B cell (primary cell): Measurements from ENCODE around the gene CRTC2. TPM values are rescaled to one million over a fixed set of nuclear protein-coding genes. Genes with fewer than 3 reads are reported as not detected.

Source experiments
- ATAC-seq: fragments of 200-7000 bp; cut with Tn5 transposase; one replicate; pipeline ENCODE4 v1.10.0; 2021; ENCODE audit warnings: low read depth, mild to moderate bottlenecking, moderate number of reproducible peaks, moderate library complexity
- CTCF ChIA-PET: fragments of 350-600 bp; sonication (Branson Sonifier 250); formaldehyde crosslinking; loops from one replicate; lab custom pipeline; 2021; ENCODE audit warnings: antibody characterized with exemption, inconsistent platforms; lab: Charles Lee
- POLR2A ChIA-PET: fragments of 350-600 bp; sonication (Branson Sonifier 250); formaldehyde crosslinking; loops from one replicate; lab custom pipeline; 2021; ENCODE audit warnings: antibody characterized with exemption; lab: Charles Lee
- DNase-seq: peaks from one replicate; pipeline ENCODE4 v3.0.0; 2013
- H2AFZ ChIP-seq: 2 replicates; pipeline ENCODE4 v1.6.1; 2012; ENCODE audit warnings: mild to moderate bottlenecking, low read depth, low read length; ENCODE audit not compliant: insufficient read depth, poor library complexity, severe bottlenecking
- H3K27ac ChIP-seq, 2 donors: 1 replicate in 1 of 2; 2 replicates in 1 of 2; pipeline ENCODE4 v1.5.1; 2012 to 2013; ENCODE audit warnings: low read length in 2 of 2, mild to moderate bottlenecking in 2 of 2, moderate library complexity in 1 of 2
- H3K27me3 ChIP-seq, 4 experiments: fragments of 200-600 bp in 1 of 4; sonication (generic) in 1 of 4; replicated peaks in 1 of 4; 1 replicate in 2 of 4; 2 replicates in 2 of 4; pipeline versions ENCODE4 v1.6.1 to v1.7.0; 2013 to 2016; ENCODE audit warnings: low read length in 3 of 4, mild to moderate bottlenecking in 2 of 4, mixed read lengths in 1 of 4, moderate library complexity in 1 of 4; ENCODE audit not compliant: insufficient read depth in 4 of 4, control insufficient read depth in 3 of 4; ENCODE audit errors: control extremely low read depth in 1 of 4
- H3K36me3 ChIP-seq, 2 experiments: replicated peaks in 1 of 2; 1 replicate in 1 of 2; 2 replicates in 1 of 2; pipeline versions ENCODE4 v1.6.1 to v1.7.1; 2013; ENCODE audit warnings: low read length in 1 of 2; ENCODE audit not compliant: insufficient read depth in 2 of 2, control insufficient read depth in 1 of 2; ENCODE audit errors: control extremely low read depth in 1 of 2, extremely low read depth in 1 of 2
- H3K4me1 ChIP-seq, 2 donors: fragments of 200-600 bp in 1 of 2; sonication (generic) in 1 of 2; 1 replicate in 1 of 2; 2 replicates in 1 of 2; pipeline versions ENCODE4 v1.5.1 to v1.6.1; 2013 to 2017; ENCODE audit warnings: low read length in 2 of 2; ENCODE audit not compliant: control insufficient read depth in 2 of 2, insufficient read depth in 2 of 2
- H3K4me2 ChIP-seq: replicated peaks from 2 replicates; pipeline ENCODE3; 2012; ENCODE audit warnings: mild to moderate bottlenecking, low read depth, low read length; ENCODE audit not compliant: poor library complexity, severe bottlenecking
- H3K4me3 ChIP-seq, 5 experiments: fragments of 200-600 bp in 1 of 5; sonication (generic) in 1 of 5; 1 replicate in 3 of 5; 2 replicates in 2 of 5; pipeline versions ENCODE4 v1.5.1 to v1.7.0; 2011 to 2016; ENCODE audit warnings: low read length in 4 of 5, mild to moderate bottlenecking in 4 of 5, low read depth in 2 of 5, control low read depth in 1 of 5, moderate library complexity in 1 of 5; ENCODE audit not compliant: insufficient read depth in 1 of 5; ENCODE audit errors: control extremely low read depth in 1 of 5, extremely low read depth in 1 of 5
- H3K79me2 ChIP-seq: fragments of 200-600 bp; sonication (generic); one replicate; pipeline ENCODE4 v1.6.0; 2016; ENCODE audit warnings: low read length; ENCODE audit not compliant: control insufficient read depth, insufficient read depth
- H3K9ac ChIP-seq: fragments of 200-600 bp; sonication (generic); 2 replicates; pipeline ENCODE4 v1.6.1; 2017; ENCODE audit warnings: mild to moderate bottlenecking, low read length, moderate library complexity
- H3K9me3 ChIP-seq, 3 donors: one replicate each; pipeline versions ENCODE4 v1.6.1 to v1.7.1; 2013; ENCODE audit warnings: low read length in 2 of 3; ENCODE audit not compliant: control insufficient read depth in 2 of 3, insufficient read depth in 1 of 3; ENCODE audit errors: control extremely low read depth in 1 of 3
- H4K20me1 ChIP-seq: 2 replicates; pipeline ENCODE4 v1.6.0; 2012; ENCODE audit warnings: mild to moderate bottlenecking, low read length; ENCODE audit not compliant: insufficient read depth, control insufficient read depth, poor library complexity, severe bottlenecking
- H3K27ac Mint-ChIP-seq: one replicate; pipeline ENCODE4 v1.8.0; 2021; ENCODE audit warnings: mixed read lengths
- H3K27me3 Mint-ChIP-seq: one replicate; pipeline ENCODE4 v1.8.0; 2021; ENCODE audit warnings: mixed read lengths
- H3K4me1 Mint-ChIP-seq: one replicate; pipeline ENCODE4 v1.8.0; 2021; ENCODE audit warnings: mixed read lengths
- H3K4me3 Mint-ChIP-seq: one replicate; pipeline ENCODE4 v1.8.0; 2021; ENCODE audit warnings: mixed read lengths
- H3K9me3 Mint-ChIP-seq: one replicate; pipeline ENCODE4 v1.8.0; 2022; ENCODE audit warnings: mixed read lengths; ENCODE audit not compliant: insufficient read depth
- CTCF ChIP-seq: fragments of 200-600 bp; IDR thresholded peaks from one replicate; pipeline ENCODE4 v1.8.0; 2022; ENCODE audit warnings: antibody characterized with exemption, mild to moderate bottlenecking
- EZH2 ChIP-seq: IDR thresholded peaks from 2 replicates; pipeline ENCODE4 v1.6.1; 2012; ENCODE audit warnings: borderline replicate concordance, low read depth, mild to moderate bottlenecking, moderate library complexity, low read length; ENCODE audit not compliant: insufficient read depth, poor library complexity, severe bottlenecking
- WGBS: methylation state at CpG from one replicate; pipeline ENCODE4 v1.1.5; 2013; ENCODE audit warnings: missing lambda C conversion rate; ENCODE audit not compliant: insufficient coverage; 5-methylcytosine and 5-hydroxymethylcytosine counted together
- intact Hi-C: fragments of 100-400 bp; cut with micrococcal nuclease; formaldehyde crosslinking; loops from one replicate; pipeline ENCODE4 v1.10.0; 2022
- polyA plus RNA-seq: library from polyadenylated mRNA; depleted of rRNA; stranded (reverse); fragments of >200 nt; gene quantifications from 2 replicates; pipeline ENCODE4 v1.2.3, GENCODE V29; 2012
- total RNA-seq, 2 donors: library from RNA; stranded (reverse); fragments of 120-200 nt in 1 of 2; gene quantifications; 1 replicate in 1 of 2; 2 replicates in 1 of 2; pipeline versions ENCODE4 v1.2.3 to v1.2.4, GENCODE V29; 2013 to 2022

Gene CRTC2
- total and polyA plus RNA-seq, 2 donors (not counting 1 experiment from before 2014, with no cell fraction given) = 94.6 to 157 TPM

- Histone ChIP-seq H4K20me1 (no peaks in the 10 kb centered on the region), H3K4me1 (peaks cover 20 to 21% of the 10 kb centered on the region in 2 donors), H3K9ac (no peak overlapping the region), H3K9me3 (no peaks in the 10 kb centered on the region), H2AFZ (no peak overlapping the region), H3K27me3 (no peaks in the 10 kb centered on the region), H3K4me2 (no peak overlapping the region), H3K36me3 (peaks cover 14 to 35% of the 10 kb centered on the region in 2 experiments), H3K27ac (no peak overlapping the region), H3K4me3 (no peak overlapping the region), H3K79me2 (peaks cover 24% of the 10 kb centered on the region)
- no peaks in the 10 kb centered on the region for H3K27me3 Mint-ChIP-seq
- no peak overlapping the region for H3K27ac Mint-ChIP-seq
- intact Hi-C loops = no loop called here
- no peak overlapping the region for H3K4me3 Mint-ChIP-seq
- no peak for DNase-seq
- H3K9me3 Mint-ChIP-seq = no peaks in the 10 kb centered on the region
- TF ChIP-seq CTCF (no peak), EZH2 (no peak)
- ChIA-PET CTCF (interaction anchor here (0.9 kb wide), 1 partner anchor 276 kb away, joined by 3 read pairs; no protein-coding TSS in a partner anchor), POLR2A (interaction anchor here (0.6 to 0.8 kb wide), 2 partner anchors 100 to 205 kb away, joined by 3 to 4 read pairs; no protein-coding TSS in a partner anchor)
- peaks cover 18% of the 10 kb centered on the region for H3K4me1 Mint-ChIP-seq
- WGBS = 98% methylated on average over 9 of the region's 11 CpGs
- no peak for ATAC-seq
These were observed 37.2 kb upstream of the CRTC2 start for GRCh38 chr1:153995640-153996039.

GRCh38 chr1:153995202-153995601 is 36.8 kb upstream of the CRTC2 start:
- WGBS = no CpG with 5 or more reads among the region's 3 CpGs

More at GRCh38 chr1:153995202-153995601, 36.8 kb upstream of the CRTC2 start:
- Histone ChIP-seq H2AFZ (no peak overlapping the region), H3K4me2 (no peak overlapping the region), H3K4me1 (peaks cover 21 to 24% of the 10 kb centered on the region in 2 donors), H3K9me3 (no peaks in the 10 kb centered on the region), H3K36me3 (peaks cover 14 to 35% of the 10 kb centered on the region in 2 experiments), H4K20me1 (no peaks in the 10 kb centered on the region), H3K9ac (no peak overlapping the region), H3K27ac (no peak overlapping the region), H3K79me2 (peaks cover 25% of the 10 kb centered on the region), H3K27me3 (no peaks in the 10 kb centered on the region), H3K4me3 (no peak overlapping the region)
- Mint-ChIP-seq H3K9me3 (no peaks in the 10 kb centered on the region), H3K4me1 (peaks cover 22% of the 10 kb centered on the region), H3K4me3 (no peak overlapping the region), H3K27me3 (no peaks in the 10 kb centered on the region), H3K27ac (no peak overlapping the region)
- ChIA-PET CTCF (interaction anchor here (0.9 kb wide), 1 partner anchor 277 kb away, joined by 3 read pairs; no protein-coding TSS in a partner anchor), POLR2A (interaction anchor here (0.6 to 0.8 kb wide), 2 partner anchors 99 to 205 kb away, joined by 3 to 4 read pairs; no protein-coding TSS in a partner anchor)
- DNase-seq = no peak
- TF ChIP-seq CTCF = no peak
- no peak for TF ChIP-seq EZH2
- intact Hi-C loops = no loop called here
- no peak for ATAC-seq
